Upper lobe of left lung (tissue), 6 donors: Measurements from ENCODE around the gene RGS17. TPM values are rescaled to one million over a fixed set of nuclear protein-coding genes. Genes with fewer than 3 reads are reported as not detected.

Experiments used
- ATAC-seq, 2 donors: fragments of 200-7000 bp; cut with Tn5 transposase; one replicate each; pipeline ENCODE4 v1.9.1; 2022; ENCODE audit warnings: mild to moderate bottlenecking in 2 of 2, moderate library complexity in 2 of 2; ENCODE audit not compliant: low FRiP score in 2 of 2
- DNase-seq, 2 donors: peaks; one replicate each; pipeline ENCODE4 v3.0.0-alpha.2; 2019 to 2020
- H3K27ac ChIP-seq, 4 donors: fragments of 200-600 bp; sonication (generic); one replicate each; pipeline ENCODE4 v1.5.1; 2016 to 2019
- H3K27me3 ChIP-seq, 4 donors: fragments of 200-600 bp; sonication (generic); one replicate each; pipeline ENCODE4 v1.5.1; 2017 to 2019
- H3K36me3 ChIP-seq, 4 donors: fragments of 200-600 bp; sonication (generic); one replicate each; pipeline ENCODE4 v1.5.1; 2016 to 2019
- H3K4me1 ChIP-seq, 4 donors: fragments of 200-600 bp; sonication (generic); one replicate each; pipeline ENCODE4 v1.5.1; 2018 to 2019
- H3K4me3 ChIP-seq, 4 donors: fragments of 200-600 bp; sonication (generic); one replicate each; pipeline ENCODE4 v1.5.1; 2017 to 2019; ENCODE audit warnings: mild to moderate bottlenecking in 2 of 4, moderate library complexity in 1 of 4
- H3K9me3 ChIP-seq, 4 donors: fragments of 200-600 bp; sonication (generic); one replicate each; pipeline ENCODE4 v1.5.1; 2018 to 2019
- EP300 ChIP-seq, 4 donors: sonication (generic); formaldehyde crosslinking; IDR thresholded peaks; one replicate each; pipeline ENCODE4 v1.5.1; 2017; ENCODE audit warnings: antibody characterized with exemption in 4 of 4, control low read depth in 2 of 4
- POLR2A ChIP-seq, 4 donors: fragments of 450-650 bp; IDR thresholded peaks; one replicate each; pipeline ENCODE4 v1.5.1; 2016 to 2017; ENCODE audit warnings: antibody characterized with exemption in 4 of 4, mild to moderate bottlenecking in 2 of 4
- POLR2AphosphoS5 ChIP-seq, 2 donors: sonication (generic); formaldehyde crosslinking; IDR thresholded peaks; one replicate each; pipeline ENCODE4 v1.5.1; 2017; ENCODE audit warnings: antibody characterized with exemption in 2 of 2
- whole genome bisulfite sequencing, 2 donors: methylation state at CpG; one replicate each; pipeline ENCODE4 v1.1.5; 2017 to 2018; 5-methylcytosine and 5-hydroxymethylcytosine counted together
- total RNA-seq, 6 donors: library from RNA; depleted of rRNA in 4 of 6; stranded (reverse); fragments of >200 nt in 4 of 6; gene quantifications; one replicate each; pipeline versions ENCODE4 v1.1.0 to v1.2.1, GENCODE V29; 2016 to 2021
- TF ChIP-seq, protein P1 (sequence below), 6 experiments: fragments of 450-650 bp in 4 of 6; fragments of 200-600 bp in 2 of 6; sonication (generic) in 2 of 6; IDR thresholded peaks; one replicate each; pipeline ENCODE4 v1.5.1; 2016 to 2019; ENCODE audit warnings: antibody characterized with exemption in 6 of 6
- donor health status: DM: no; HTN: no; CAD: no; lungs with moderate emphysema.
- donor health status: DM: no; HTN: yes; CAD: no; lungs with severe emphysema.

RGS17 gene
- total RNA-seq, 6 donors from 2014 or later, result 0.15 to 0.49 (median 0.28) TPM; not detected in 2

GRCh38 chr6:153031335-153031955 is 99.6 kb downstream of the RGS17 start:
- ATAC-seq (no peak), DNase-seq (no peak)
- no peaks in the 10 kb centered on the region for H3K9me3 ChIP-seq
- no peak overlapping the region for H3K27ac ChIP-seq
- no peaks in the 10 kb centered on the region for H3K27me3 ChIP-seq
- WGBS, 2 donors, result 18 to 23% methylated on average over 1 of the region's 1 CpG
- H3K4me3 ChIP-seq, result no peak overlapping the region
- H3K4me1 ChIP-seq, result peaks cover 0 to 3% (median 0%) of the 10 kb centered on the region in 4 donors
- no peaks in the 10 kb centered on the region for H3K36me3 ChIP-seq
- TF ChIP-seq, protein P1, sequence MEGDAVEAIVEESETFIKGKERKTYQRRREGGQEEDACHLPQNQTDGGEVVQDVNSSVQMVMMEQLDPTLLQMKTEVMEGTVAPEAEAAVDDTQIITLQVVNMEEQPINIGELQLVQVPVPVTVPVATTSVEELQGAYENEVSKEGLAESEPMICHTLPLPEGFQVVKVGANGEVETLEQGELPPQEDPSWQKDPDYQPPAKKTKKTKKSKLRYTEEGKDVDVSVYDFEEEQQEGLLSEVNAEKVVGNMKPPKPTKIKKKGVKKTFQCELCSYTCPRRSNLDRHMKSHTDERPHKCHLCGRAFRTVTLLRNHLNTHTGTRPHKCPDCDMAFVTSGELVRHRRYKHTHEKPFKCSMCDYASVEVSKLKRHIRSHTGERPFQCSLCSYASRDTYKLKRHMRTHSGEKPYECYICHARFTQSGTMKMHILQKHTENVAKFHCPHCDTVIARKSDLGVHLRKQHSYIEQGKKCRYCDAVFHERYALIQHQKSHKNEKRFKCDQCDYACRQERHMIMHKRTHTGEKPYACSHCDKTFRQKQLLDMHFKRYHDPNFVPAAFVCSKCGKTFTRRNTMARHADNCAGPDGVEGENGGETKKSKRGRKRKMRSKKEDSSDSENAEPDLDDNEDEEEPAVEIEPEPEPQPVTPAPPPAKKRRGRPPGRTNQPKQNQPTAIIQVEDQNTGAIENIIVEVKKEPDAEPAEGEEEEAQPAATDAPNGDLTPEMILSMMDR (IDR thresholded peaks at IDR 0.05), result no peak
- TF ChIP-seq POLR2A (IDR thresholded peaks at IDR 0.05) (no peak), POLR2AphosphoS5 (IDR thresholded peaks at IDR 0.05) (no peak), EP300 (IDR thresholded peaks at IDR 0.05) (no peak)

- TF ChIP-seq POLR2AphosphoS5 (IDR thresholded peaks at IDR 0.05), result no peak
- no peak for TF ChIP-seq EP300 (IDR thresholded peaks at IDR 0.05)
- no peak for TF ChIP-seq POLR2A (IDR thresholded peaks at IDR 0.05)
- TF ChIP-seq, protein P1 (IDR thresholded peaks at IDR 0.05), result no peak
- no peaks in the 10 kb centered on the region for H3K36me3 ChIP-seq
- peaks cover 0 to 3% (median 0%) of the 10 kb centered on the region in 4 donors for H3K4me1 ChIP-seq
- no peak overlapping the region for H3K27ac ChIP-seq
- no peaks in the 10 kb centered on the region for H3K27me3 ChIP-seq
- ATAC-seq (no peak), DNase-seq (no peak)
- no peaks in the 10 kb centered on the region for H3K9me3 ChIP-seq
- no peak overlapping the region for H3K4me3 ChIP-seq
- WGBS, 2 donors, result 77 to 81% methylated on average over 4 of the region's 4 CpGs
These were observed 102.1 kb downstream of the RGS17 start for GRCh38 chr6:153028963-153029362.

GRCh38 chr6:153028286-153028685 is 102.8 kb downstream of the RGS17 start:
- H3K4me1 ChIP-seq, result peaks cover 0 to 3% (median 0%) of the 10 kb centered on the region in 4 donors
- no peak for ATAC-seq

GRCh38 chr6:153027480-153027879 is 103.6 kb downstream of the RGS17 start:
- no peak overlapping the region for H3K27ac ChIP-seq
- no peak overlapping the region for H3K4me3 ChIP-seq
- peaks cover 0 to 3% (median 0%) of the 10 kb centered on the region in 4 donors for H3K4me1 ChIP-seq
- 73 to 79% methylated on average over 4 of the region's 4 CpGs for WGBS, 2 donors
- TF ChIP-seq EP300 (IDR thresholded peaks at IDR 0.05), result no peak
- TF ChIP-seq, protein P1 (IDR thresholded peaks at IDR 0.05), result no peak
- no peak for TF ChIP-seq POLR2AphosphoS5 (IDR thresholded peaks at IDR 0.05)
- TF ChIP-seq POLR2A (IDR thresholded peaks at IDR 0.05), result no peak
- no peak for DNase-seq
- no peaks in the 10 kb centered on the region for H3K27me3 ChIP-seq
- ATAC-seq, result no peak
- no peaks in the 10 kb centered on the region for H3K36me3 ChIP-seq
- H3K9me3 ChIP-seq, result no peaks in the 10 kb centered on the region

More at GRCh38 chr6:153028286-153028685, 102.8 kb downstream of the RGS17 start:
- Histone ChIP-seq H3K27ac (no peak overlapping the region), H3K9me3 (no peaks in the 10 kb centered on the region), H3K36me3 (no peaks in the 10 kb centered on the region), H3K27me3 (no peaks in the 10 kb centered on the region), H3K4me3 (no peak overlapping the region)
- TF ChIP-seq EP300 (IDR thresholded peaks at IDR 0.05), result no peak
- no peak for TF ChIP-seq POLR2A (IDR thresholded peaks at IDR 0.05)
- TF ChIP-seq, protein P1 (IDR thresholded peaks at IDR 0.05), result no peak
- TF ChIP-seq POLR2AphosphoS5 (IDR thresholded peaks at IDR 0.05), result no peak
- WGBS, 2 donors, result 96 to 97% methylated on average over 2 of the region's 2 CpGs
- no peak for DNase-seq

GRCh38 chr6:153024709-153025017 is 106.4 kb downstream of the RGS17 start:
- Histone ChIP-seq H3K4me3 (no peak overlapping the region), H3K27ac (no peak overlapping the region), H3K27me3 (no peaks in the 10 kb centered on the region), H3K9me3 (no peaks in the 10 kb centered on the region), H3K4me1 (no peaks in the 10 kb centered on the region), H3K36me3 (no peaks in the 10 kb centered on the region)
- DNase-seq (no peak), ATAC-seq (no peak)
- TF ChIP-seq, protein P1 (IDR thresholded peaks at IDR 0.05), result no peak
- no peak for TF ChIP-seq POLR2AphosphoS5 (IDR thresholded peaks at IDR 0.05)
- TF ChIP-seq POLR2A (IDR thresholded peaks at IDR 0.05), result no peak
- no peak for TF ChIP-seq EP300 (IDR thresholded peaks at IDR 0.05)
- 5 to 13% methylated on average over 1 of the region's 1 CpG for WGBS, 2 donors
